ENCODE data around the gene SLC30A2.

The SLC30A2 gene

DNA sequence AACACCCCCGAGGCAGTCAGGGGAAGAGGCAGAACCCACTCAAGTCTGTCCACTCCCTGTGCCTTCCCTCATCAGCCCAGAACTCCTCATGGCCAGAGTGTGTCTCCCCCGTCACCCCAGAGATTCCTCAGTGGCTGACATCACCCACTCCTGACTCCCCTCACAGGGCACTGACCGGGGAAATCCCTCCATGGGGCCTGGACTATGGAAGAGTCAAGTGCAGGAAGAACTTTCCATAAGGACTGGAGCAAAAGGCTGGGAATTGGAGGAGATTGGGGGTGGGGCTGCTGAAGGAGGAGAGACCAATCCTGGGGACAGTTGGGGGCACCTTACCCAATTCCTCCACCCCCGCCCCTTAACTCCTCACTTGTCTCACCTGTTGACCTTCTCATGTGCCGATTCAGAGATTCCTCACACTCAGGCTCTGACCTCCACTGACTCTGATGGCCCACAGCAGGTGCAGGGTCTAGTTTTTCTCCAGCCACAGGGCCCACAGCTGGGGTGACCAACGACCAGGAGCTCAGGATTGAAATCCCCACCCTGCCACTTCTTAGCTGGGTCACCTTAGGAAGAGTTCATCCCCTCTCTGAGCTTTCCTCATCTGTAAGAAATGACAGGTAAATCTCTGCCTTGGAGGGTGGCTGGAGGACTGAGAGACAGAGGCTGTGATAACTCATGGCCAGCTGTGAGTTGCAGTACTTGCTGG is 24.8 kb downstream of the SLC30A2 start:
- TF ChIP-seq, protein P1, sequence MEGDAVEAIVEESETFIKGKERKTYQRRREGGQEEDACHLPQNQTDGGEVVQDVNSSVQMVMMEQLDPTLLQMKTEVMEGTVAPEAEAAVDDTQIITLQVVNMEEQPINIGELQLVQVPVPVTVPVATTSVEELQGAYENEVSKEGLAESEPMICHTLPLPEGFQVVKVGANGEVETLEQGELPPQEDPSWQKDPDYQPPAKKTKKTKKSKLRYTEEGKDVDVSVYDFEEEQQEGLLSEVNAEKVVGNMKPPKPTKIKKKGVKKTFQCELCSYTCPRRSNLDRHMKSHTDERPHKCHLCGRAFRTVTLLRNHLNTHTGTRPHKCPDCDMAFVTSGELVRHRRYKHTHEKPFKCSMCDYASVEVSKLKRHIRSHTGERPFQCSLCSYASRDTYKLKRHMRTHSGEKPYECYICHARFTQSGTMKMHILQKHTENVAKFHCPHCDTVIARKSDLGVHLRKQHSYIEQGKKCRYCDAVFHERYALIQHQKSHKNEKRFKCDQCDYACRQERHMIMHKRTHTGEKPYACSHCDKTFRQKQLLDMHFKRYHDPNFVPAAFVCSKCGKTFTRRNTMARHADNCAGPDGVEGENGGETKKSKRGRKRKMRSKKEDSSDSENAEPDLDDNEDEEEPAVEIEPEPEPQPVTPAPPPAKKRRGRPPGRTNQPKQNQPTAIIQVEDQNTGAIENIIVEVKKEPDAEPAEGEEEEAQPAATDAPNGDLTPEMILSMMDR (conservative IDR thresholded peaks at IDR 0.05) = no peak
- H3K27ac ChIP-seq = no peak overlapping the region

- TF ChIP-seq, protein P1 (conservative IDR thresholded peaks at IDR 0.05) = no peak
- H3K27ac ChIP-seq = no peak overlapping the region
These were observed 25.6 kb downstream of the SLC30A2 start for GRCh38 chr1:26020330-26020768.

DNA sequence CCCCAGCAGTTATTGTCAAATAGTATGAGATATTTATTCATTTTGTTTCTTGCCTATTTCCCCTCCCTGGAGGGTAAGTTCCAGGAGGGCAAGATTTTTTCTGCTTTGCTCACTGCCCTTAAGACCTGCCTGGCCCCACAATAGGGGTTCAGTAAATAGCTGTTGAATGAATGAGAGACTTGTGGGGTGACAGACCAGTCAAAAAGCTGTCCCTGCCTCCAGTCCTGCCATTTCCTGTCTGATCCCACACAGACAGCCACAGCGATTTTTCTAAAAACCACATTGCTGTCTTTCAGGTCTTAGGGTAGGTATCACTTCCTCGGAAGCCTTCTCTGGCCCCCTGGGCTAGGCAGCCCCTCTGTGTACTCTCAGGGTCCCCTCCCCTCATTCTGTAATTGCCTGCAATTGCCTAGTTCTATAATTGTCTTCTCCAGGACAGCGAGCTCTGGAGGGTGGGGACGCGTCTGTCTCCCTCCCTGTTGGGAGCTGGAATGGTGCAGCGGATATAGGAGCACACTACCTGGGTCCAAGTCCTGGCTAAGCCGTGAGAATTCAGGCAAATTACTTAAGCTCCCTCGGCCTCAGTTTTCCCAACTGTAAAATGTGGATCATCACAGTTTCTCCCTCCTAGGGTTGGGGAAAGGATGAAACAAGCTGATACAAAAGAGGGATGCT is 26.1 kb downstream of the SLC30A2 start:
- H3K27ac ChIP-seq = no peak overlapping the region
- TF ChIP-seq, protein P1 (conservative IDR thresholded peaks at IDR 0.05) = no peak

DNA sequence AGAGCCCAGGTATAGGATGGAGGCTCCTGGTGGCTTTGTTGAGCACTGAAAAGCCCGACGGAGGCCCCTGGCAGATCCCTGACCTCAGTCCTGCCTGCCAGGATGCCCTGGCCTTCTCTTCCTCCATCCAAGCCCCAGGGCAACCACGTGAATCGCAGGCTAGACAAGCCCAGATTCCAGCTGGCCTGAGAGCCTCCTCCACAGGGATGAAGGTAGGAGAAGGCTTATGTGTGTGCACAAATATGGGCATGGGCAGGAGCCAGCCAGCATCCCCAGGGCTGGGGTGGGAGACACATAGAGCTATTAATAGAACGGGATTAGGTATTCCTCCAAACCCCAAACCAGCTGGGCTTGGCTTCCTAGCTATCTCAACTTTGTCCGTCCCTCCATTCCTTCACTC is 28.3 kb downstream of the SLC30A2 start:
- no peak overlapping the region for H3K27ac ChIP-seq
- TF ChIP-seq, protein P1 (conservative IDR thresholded peaks at IDR 0.05) = no peak

DNA sequence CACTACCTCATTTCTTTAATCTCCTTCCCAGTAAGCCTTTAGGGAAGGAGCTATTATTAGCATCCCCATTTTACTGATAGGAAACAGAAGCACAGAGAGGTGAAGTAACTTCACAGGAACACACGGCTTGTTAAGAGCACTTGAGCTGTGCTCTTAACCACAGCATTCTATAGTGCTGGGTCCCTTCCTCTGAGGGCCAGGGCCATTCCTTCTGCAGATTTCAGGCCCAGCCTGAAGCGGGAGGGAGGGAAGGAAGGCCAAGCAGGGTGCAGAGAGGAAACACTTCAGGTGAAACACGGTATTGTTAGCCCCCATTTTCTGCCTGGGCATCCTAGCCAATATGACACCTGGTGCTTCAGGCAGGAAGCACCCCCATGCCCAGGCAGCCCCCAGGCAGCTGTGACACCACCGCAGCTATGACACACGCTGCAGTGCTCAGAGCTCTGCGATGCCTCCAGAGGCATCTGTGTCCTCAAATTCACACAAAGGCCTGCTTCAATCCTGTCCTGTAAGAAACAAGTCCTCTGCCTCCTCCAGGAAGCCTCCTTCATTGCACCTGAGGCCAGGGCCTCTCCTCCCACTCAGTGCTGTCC is 28.9 kb downstream of the SLC30A2 start:
- TF ChIP-seq, protein P1 (conservative IDR thresholded peaks at IDR 0.05) = no peak
- no peak overlapping the region for H3K27ac ChIP-seq

- TF ChIP-seq, protein P1 (conservative IDR thresholded peaks at IDR 0.05) = no peak
- H3K27ac ChIP-seq = no peak overlapping the region
These were observed 29.5 kb downstream of the SLC30A2 start for GRCh38 chr1:26016258-26016952.

GRCh38 chr1:26015358-26015757 is 30.6 kb downstream of the SLC30A2 start:
- TF ChIP-seq, protein P1 (conservative IDR thresholded peaks at IDR 0.05) = no peak
- H3K27ac ChIP-seq = no peak overlapping the region

All from VCaP (cell line).